Measurements from ENCODE around the gene AEN.

Gene AEN

GRCh38 chr15:88664151-88664778 is 43.1 kb downstream of the AEN start:
- H3K4me3 ChIP-seq (ENCODE audit: low read depth, low read length): no peak overlapping the region

- H3K4me3 ChIP-seq (ENCODE audit: low read depth, low read length): no peak overlapping the region
These were observed 53.5 kb downstream of the AEN start for GRCh38 chr15:88674661-88675060.

- H3K4me3 ChIP-seq (ENCODE audit: low read depth, low read length): no peak overlapping the region
These were observed 57.6 kb downstream of the AEN start for GRCh38 chr15:88678755-88679154.

- H3K4me3 ChIP-seq (ENCODE audit: low read depth, low read length): no peak overlapping the region
These were observed 59.3 kb downstream of the AEN start for GRCh38 chr15:88680241-88681001.

- H3K4me3 ChIP-seq (ENCODE audit: low read depth, low read length): no peak overlapping the region
These were observed 60.6 kb downstream of the AEN start for GRCh38 chr15:88681610-88682221.

Measured in iPS-11a (cell line).